Ishikawa (cell line): ENCODE results near the gene BACH2.

ENCODE experiments used
- CEBPB ChIP-seq: IDR thresholded peaks from 2 replicates; pipeline ENCODE4 v1.6.1; 2012
- RAD21 ChIP-seq: IDR thresholded peaks from 2 replicates; pipeline ENCODE4 v1.6.1; 2012; ENCODE audit warnings: low read depth
- TCF12 ChIP-seq: IDR thresholded peaks from 2 replicates; pipeline ENCODE4 v1.6.1; 2012; ENCODE audit warnings: low read depth
- TEAD4 ChIP-seq: IDR thresholded peaks from 2 replicates; pipeline ENCODE4 v1.6.1; 2012
- YY1 ChIP-seq: IDR thresholded peaks from 2 replicates; pipeline ENCODE4 v1.6.1; 2012; ENCODE audit warnings: low read depth
- TF ChIP-seq, protein P1 (sequence below): IDR thresholded peaks from 2 replicates; pipeline ENCODE4 v1.6.1; 2012; ENCODE audit warnings: low read depth, mild to moderate bottlenecking
- TF ChIP-seq, protein P2 (sequence below): IDR thresholded peaks from 2 replicates; pipeline ENCODE4 v1.6.1; 2012

DNA sequence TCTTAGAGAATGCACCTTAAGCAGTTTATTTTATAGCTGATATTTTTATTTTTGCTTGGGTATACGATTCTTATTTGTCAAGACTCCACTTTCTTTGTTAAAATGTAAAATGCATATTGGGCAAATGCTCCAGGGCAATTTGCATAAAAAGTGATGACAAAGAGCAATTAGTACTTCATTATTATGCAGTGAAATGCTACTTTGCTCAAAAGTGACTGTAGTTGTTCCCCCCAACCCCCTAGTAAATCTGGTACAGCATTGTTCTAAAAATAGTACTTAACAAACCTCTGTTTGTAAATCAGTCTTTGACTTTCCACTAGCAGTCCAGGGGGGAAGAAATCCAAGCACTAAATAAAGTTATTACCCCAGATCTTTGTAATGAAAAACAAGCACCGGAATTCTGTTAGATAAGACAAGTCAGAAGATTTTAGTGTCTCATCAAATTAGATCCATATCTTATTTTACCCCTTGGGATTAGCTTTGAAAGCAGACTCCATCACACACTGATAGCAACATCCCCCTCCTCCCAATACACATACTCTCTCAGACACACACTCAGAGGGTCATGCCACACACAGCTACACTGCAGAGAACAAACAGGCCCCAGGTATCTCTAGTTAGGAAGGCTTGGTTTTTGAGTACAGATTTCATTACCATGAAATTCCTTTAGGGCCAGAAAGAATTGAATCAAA, 32.9 kb upstream of the BACH2 start:
- no peak for TF ChIP-seq TCF12
- no peak for TF ChIP-seq TEAD4
- TF ChIP-seq, protein P1, sequence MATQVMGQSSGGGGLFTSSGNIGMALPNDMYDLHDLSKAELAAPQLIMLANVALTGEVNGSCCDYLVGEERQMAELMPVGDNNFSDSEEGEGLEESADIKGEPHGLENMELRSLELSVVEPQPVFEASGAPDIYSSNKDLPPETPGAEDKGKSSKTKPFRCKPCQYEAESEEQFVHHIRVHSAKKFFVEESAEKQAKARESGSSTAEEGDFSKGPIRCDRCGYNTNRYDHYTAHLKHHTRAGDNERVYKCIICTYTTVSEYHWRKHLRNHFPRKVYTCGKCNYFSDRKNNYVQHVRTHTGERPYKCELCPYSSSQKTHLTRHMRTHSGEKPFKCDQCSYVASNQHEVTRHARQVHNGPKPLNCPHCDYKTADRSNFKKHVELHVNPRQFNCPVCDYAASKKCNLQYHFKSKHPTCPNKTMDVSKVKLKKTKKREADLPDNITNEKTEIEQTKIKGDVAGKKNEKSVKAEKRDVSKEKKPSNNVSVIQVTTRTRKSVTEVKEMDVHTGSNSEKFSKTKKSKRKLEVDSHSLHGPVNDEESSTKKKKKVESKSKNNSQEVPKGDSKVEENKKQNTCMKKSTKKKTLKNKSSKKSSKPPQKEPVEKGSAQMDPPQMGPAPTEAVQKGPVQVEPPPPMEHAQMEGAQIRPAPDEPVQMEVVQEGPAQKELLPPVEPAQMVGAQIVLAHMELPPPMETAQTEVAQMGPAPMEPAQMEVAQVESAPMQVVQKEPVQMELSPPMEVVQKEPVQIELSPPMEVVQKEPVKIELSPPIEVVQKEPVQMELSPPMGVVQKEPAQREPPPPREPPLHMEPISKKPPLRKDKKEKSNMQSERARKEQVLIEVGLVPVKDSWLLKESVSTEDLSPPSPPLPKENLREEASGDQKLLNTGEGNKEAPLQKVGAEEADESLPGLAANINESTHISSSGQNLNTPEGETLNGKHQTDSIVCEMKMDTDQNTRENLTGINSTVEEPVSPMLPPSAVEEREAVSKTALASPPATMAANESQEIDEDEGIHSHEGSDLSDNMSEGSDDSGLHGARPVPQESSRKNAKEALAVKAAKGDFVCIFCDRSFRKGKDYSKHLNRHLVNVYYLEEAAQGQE: no peak
- no peak for TF ChIP-seq YY1
- no peak for TF ChIP-seq RAD21
- TF ChIP-seq, protein P2, sequence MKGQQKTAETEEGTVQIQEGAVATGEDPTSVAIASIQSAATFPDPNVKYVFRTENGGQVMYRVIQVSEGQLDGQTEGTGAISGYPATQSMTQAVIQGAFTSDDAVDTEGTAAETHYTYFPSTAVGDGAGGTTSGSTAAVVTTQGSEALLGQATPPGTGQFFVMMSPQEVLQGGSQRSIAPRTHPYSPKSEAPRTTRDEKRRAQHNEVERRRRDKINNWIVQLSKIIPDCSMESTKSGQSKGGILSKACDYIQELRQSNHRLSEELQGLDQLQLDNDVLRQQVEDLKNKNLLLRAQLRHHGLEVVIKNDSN: no peak
- no peak for TF ChIP-seq CEBPB
